H7 (cell line): ENCODE results near the gene CALCA. TPM values are rescaled to one million over a fixed set of nuclear protein-coding genes. Genes with fewer than 3 reads are reported as not detected.

Source experiments
- DNase-seq: peaks from one replicate; pipeline ENCODE4 v3.0.0; 2012
- H3K27me3 ChIP-seq: 2 replicates; pipeline ENCODE4 v1.6.0; 2011; ENCODE audit warnings: mild to moderate bottlenecking, low read length; ENCODE audit not compliant: control insufficient read depth, insufficient read depth
- H3K36me3 ChIP-seq: replicated peaks from 2 replicates; pipeline ENCODE4 v1.5.1; 2011; ENCODE audit warnings: low read length; ENCODE audit not compliant: control insufficient read depth, insufficient read depth
- H3K4me3 ChIP-seq: 2 replicates; pipeline ENCODE4 v1.5.1; 2011; ENCODE audit warnings: low read depth, mild to moderate bottlenecking, control low read depth, low read length, moderate library complexity; ENCODE audit not compliant: insufficient read depth
- total RNA-seq: library from RNA; depleted of rRNA; stranded (reverse); fragments of >200 nt; shearing (Covaris generic); gene quantifications from 2 replicates; pipeline ENCODE4 v1.2.3, GENCODE V29; 2014

CALCA gene
- total RNA-seq, 1 experiment from 2014 or later = 0.76 TPM

DNA sequence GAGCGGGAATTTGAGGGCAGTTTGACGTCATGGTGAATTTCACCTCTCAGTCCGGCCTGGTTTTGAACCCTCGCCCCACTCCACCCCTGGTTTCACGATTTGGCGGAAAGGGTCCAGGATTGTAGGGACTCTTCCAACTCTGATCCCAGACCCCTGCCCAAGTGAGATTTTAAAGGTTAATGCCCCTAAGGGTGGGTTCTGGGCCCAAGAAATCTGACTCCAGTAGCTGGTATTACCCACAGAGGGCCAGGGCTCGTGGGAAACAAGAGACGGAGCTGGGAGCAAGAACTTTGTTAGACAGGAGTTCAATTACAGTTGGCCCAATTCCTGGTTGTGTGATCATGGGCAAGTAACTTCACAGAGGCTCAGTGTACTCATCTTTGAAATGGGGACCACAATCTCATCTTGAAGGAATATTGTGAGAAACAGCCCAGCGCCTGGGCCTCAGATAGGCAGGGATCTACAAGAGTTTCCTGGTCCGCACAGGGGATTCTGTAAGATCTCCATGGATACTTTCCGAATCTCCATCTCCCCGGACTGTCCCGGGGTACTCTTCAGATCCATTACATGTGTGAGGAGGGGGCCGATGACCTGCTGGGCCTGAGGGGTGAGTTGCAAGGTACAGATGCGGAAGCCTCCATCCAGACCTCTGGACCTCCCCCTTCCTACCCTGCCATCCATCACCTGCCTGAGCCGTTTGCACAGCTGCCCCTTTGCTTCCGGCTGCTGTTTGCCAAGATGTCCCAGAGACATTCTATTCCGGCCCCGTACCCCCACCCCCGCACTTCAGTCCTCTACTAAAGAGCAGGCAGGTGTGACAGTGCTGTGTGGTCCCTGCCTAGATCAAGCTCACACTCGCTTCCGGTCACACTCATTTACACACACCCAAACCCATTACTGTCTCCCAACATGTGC, 687 bp upstream of the CALCA start:
- H3K36me3 ChIP-seq = no peaks in the 10 kb centered on the region
- H3K4me3 ChIP-seq = no peak overlapping the region
- H3K27me3 ChIP-seq = peaks cover 72% of the 10 kb centered on the region
- DNase-seq = peak; percentile 47

DNA sequence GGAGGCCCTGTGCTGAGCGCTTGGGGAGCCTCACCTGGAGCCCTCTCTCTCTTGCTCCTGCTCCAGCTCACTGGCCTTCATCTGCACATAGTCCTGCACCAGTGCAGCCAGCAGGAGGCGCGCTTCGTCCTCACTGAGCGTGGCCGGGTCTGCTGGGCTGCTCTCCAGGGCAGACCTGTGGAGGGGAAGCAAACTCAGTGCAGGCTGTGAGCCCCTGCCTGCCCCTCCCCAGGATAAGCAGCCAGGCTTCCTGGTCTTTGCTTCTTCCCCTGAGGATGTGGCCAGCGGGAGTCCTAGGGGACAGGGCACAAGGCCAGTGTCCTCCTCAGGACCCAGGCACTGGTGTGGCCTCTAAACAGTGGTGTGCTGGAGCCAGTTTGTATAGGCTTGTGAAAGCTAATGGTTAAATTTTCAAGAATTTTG, 2.2 kb downstream of the CALCA start:
- Histone ChIP-seq H3K4me3 (no peak overlapping the region), H3K27me3 (peaks cover 48% of the 10 kb centered on the region), H3K36me3 (no peaks in the 10 kb centered on the region)
- peak; percentile 70 for DNase-seq

DNA sequence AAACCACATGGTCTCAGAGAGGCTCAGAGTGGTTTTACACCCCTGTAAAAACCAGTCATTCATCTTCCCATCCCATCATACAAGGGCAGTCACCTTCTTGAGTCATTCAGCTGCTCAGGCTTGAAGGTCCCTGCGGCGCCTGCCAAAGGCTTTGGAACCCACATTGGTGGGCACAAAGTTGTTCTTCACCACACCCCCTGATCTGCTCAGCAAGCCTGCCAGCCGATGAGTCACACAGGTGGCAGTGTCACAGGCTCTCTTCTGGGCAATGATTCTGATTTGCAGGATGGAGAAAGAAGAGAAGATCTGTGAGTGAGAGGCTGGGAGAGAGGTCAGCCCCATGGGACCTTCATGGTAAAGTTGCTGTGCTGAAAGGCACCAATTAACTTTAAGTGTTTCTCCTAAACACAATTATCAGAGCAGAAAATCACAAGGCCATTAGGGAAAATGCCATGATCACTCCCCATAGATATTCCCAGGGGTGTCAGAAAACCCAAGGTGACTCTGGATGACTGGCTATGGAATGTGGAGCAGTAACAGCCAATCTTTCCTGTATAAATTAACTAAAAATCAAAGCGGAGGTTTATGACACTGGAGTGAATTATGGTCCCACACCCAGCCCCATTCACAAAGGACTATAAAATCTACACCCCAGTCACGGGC, 4.4 kb downstream of the CALCA start:
- Histone ChIP-seq H3K27me3 (peaks cover 27% of the 10 kb centered on the region), H3K4me3 (no peak overlapping the region), H3K36me3 (no peaks in the 10 kb centered on the region)
- no peak for DNase-seq

DNA sequence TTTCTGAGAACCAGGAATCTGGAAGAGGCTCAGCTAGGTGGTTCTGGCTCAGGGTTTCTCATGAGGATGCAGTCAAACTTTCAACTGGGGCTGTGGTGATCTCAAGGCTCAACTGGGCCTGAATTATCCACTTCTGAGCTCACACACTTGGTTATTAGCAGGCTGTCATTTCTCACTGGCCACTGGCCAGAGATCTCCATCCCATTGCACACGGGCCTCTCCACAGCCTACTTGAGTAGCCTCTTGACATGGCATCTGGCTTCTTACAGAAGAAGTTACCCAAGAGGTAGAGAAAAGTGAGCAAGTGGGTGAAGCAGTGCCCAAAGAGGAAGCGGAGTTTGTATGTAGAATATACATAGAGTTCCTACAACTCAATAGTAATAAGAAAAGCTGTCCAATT, 16.0 kb downstream of the CALCA start:
- Histone ChIP-seq H3K4me3 (no peak overlapping the region), H3K27me3 (no peaks in the 10 kb centered on the region), H3K36me3 (no peaks in the 10 kb centered on the region)
- DNase-seq = no peak

DNA sequence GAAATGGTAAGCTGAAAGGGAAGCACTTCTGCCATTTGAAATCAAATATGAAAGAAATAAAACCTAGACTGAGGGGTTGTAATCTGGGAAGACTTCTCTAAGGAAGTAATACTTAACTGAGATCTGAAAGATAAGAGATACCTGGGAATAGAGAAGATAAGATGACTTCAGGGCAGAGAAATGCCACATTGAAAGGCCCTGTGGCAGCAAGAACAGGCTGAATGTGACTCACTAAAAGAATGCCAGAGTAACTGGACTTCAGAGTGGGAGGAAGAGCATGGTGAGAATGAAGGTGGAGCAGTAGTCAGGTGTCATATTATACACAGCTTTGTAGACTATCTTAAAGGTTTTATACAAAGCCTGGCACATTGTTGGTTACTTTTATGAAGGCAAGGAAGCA, 17.6 kb downstream of the CALCA start:
- no peak for DNase-seq
- Histone ChIP-seq H3K4me3 (no peak overlapping the region), H3K27me3 (no peaks in the 10 kb centered on the region), H3K36me3 (no peaks in the 10 kb centered on the region)

DNA sequence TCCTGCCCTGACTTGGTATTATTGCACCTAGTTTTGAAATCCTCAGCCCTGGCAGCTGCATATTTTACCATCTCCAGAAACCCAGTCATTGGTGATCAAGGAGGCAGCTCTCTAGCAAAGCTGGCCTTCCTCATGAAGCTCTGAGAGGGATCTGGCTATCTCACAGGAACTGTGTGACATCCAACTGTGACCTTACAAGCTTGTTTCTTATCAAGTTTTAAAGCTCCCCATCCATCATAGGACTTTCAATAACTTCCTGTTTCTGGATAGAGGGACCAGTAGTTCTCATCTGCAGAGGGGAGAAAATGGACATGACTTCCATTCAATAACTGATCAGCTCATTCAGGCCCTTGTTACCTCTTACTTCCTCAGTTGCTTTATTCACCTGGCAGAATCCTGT, 18.2 kb downstream of the CALCA start:
- no peak for DNase-seq
- no peaks in the 10 kb centered on the region for H3K36me3 ChIP-seq
- H3K27me3 ChIP-seq = no peaks in the 10 kb centered on the region
- H3K4me3 ChIP-seq = no peak overlapping the region

DNA sequence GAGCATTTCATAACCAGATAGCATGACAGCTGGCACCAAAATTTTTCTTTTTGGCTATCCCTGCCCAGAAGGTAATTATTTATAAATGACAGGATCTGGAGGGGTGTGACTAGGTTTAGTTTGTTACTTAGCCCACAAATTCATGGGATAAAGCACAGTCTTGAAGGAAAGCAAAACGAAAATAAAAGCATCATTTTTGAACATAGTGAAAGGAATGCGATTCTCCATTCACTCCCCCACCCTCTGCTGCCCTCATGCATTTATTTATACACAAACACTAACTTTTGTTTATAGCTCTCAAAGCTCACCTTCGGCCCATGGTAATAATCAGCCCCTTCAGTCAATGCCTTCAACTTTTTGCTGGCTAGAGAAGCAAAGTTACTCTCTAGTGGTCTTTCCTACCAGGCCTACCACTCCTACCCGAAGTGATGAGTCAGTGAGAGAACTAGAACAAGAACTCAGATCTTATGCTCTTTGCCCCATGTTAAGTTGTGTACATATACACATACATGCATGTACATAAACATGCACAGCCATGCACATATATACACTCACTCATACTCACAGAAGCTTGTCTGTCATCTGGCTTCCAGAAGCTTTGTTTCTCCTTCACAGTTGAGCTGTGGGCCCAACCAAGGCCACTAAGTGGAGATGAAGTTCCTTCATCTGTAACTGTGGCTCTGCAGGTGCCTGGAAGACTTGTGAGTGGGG, 22.6 kb downstream of the CALCA start:
- Histone ChIP-seq H3K4me3 (no peak overlapping the region), H3K27me3 (no peaks in the 10 kb centered on the region), H3K36me3 (no peaks in the 10 kb centered on the region)
- DNase-seq = no peak

DNA sequence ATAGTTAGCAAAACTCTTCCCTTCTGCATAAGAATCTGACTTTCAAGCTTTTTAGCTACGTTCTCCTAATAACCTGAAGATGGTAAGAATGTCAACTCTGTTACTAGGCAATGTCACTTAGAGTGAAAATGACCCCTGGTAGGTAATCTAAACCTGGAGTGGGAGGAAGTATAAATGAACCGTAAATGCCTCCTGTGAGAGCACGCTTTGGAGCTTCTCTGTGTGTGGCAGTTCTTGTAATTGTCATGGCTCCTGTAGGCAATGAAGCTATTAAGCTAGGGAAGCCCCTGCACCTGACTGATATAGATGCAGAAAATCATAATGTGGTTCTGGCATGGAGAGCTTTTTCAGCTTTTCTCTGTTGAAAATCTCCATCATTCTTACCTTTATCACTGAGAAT, 29.4 kb downstream of the CALCA start:
- no peaks in the 10 kb centered on the region for H3K36me3 ChIP-seq
- no peaks in the 10 kb centered on the region for H3K27me3 ChIP-seq
- DNase-seq = no peak

DNA sequence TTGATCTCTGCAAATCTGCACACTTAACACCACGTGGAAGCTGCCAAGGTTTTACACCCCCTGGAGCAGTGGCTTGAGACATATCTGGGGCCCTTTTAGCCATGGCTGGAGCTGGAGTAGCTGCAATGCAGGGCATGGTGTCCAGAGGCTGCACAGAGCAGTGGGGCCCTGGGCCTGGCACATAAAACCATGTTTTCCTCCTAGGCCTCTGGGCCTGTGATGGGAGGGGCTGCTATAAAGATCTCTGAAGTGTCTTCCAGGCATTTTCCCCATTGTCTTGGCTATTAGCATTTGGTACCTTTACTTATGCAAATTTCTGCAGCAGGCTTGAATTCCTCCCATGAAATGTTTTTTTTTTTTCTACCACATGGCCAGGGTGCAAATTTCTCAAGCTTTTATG, 33.2 kb downstream of the CALCA start:
- Histone ChIP-seq H3K36me3 (no peaks in the 10 kb centered on the region), H3K27me3 (no peaks in the 10 kb centered on the region), H3K4me3 (no peak overlapping the region)
- no peak for DNase-seq

More for the DNA sequence above, 29.4 kb downstream of the CALCA start:
- H3K4me3 ChIP-seq = no peak overlapping the region

DNA sequence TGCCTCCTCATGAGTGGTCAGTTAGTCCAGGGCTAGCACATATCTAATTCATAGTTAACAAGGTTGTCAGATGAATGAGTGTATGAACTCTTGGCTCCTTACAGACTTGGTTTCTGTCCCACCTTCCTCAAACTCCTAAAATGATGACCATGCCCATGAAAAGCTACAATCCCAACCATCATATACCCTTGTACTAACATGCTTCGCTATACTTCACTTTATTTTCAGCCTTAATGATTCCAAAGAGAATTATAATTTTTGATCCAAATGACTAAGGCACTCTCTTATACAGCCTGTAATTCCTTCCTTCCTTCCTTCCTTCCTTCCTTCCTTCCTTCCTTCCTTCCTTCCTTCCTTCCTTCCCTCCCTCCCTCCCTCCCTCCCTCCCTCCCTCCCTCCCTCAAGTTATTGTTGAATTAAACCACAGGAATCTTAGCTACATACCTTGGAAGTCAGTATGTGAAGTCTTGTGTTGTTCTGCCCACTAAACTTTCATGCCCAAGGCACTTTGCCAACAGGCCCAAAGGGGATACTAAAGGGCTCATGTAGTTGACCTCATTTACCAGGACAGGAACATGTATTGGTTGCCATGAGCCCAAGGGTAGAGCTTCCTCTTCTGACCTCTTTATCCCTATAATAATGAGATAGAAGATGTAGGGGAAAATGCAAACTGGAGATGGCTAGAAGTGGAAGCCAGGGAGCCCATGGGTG, 37.4 kb downstream of the CALCA start:
- Histone ChIP-seq H3K4me3 (no peak overlapping the region), H3K27me3 (no peaks in the 10 kb centered on the region), H3K36me3 (no peaks in the 10 kb centered on the region)
- no peak for DNase-seq

DNA sequence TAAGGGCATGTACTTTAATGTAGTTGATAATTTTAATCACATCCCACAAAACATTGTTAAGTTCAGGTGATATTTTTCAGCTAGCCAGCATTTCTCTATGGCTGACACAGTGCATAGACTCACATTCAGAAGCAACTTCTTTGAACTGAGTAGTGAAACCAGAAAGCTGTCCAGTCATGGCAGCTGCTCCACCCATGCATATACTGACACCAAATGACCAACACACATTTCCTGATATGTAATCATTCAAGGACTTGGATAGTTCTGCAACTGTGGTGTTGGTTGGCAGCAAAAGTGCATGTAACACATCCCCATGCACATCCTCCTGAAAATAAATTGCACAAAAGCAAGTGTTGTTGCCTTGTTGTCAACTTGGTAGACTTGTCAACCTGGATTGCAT, 39.7 kb downstream of the CALCA start:
- no peaks in the 10 kb centered on the region for H3K27me3 ChIP-seq
- no peak overlapping the region for H3K4me3 ChIP-seq
- no peaks in the 10 kb centered on the region for H3K36me3 ChIP-seq
- DNase-seq = no peak

DNA sequence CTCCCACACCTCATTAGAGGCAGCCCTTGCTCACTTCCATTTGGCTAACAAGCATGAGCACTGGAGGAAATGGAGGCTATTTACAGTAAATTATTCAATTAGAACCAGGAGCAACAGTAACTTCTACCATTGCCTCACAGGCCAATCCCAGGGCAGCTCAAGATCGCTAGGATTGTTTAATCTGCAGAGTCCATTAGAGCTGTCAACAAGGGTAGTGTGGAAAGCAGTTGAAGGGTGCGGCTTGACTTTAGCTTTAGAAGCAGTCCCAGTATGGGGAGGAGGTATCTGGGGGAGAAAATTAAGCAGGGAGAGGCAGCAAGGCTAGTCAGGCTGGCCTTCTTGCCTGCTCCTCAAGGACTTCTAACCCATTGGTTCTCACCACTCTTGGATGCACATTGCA, 41.8 kb downstream of the CALCA start:
- no peak overlapping the region for H3K4me3 ChIP-seq
- DNase-seq = no peak
- no peaks in the 10 kb centered on the region for H3K36me3 ChIP-seq
- H3K27me3 ChIP-seq = no peaks in the 10 kb centered on the region

DNA sequence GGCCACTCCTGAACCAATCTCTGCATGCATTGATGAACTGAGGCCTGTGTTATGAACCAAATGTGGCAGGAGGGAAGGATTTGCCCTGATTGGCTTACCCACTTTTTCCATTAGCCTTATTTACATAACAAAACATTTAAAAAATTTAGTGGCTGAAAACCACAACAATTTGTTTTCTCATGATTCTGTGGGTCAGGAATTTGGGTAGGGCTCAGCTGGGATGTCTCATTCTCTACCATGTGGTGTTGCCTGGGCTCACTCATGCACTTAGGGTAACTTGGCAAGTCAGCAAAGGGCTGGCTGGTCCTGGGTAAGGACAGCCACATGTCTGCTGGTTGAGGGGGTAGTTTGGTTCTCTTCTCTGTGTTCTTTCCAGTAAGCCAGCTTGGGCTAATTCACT, 45.0 kb downstream of the CALCA start:
- Histone ChIP-seq H3K27me3 (no peaks in the 10 kb centered on the region), H3K4me3 (no peak overlapping the region), H3K36me3 (no peaks in the 10 kb centered on the region)
- DNase-seq = no peak

DNA sequence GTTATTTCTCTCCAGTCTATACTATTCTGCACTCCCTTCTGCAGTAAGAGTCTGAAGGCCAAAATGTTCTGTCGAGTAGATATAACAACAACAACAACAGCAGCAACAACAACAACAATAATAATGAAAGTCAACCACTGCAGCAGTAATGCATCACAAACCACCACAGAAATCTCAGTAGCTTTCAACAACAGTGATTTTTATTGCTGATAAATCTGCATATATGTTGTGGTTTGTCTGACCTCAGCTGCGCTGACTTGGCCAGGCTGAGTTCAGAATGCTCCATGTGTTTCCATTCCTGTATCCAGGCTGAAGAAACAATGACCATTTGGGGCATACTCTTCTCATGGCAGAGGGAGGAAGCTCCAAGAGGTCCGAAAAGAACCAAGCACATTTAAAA, 47.8 kb downstream of the CALCA start:
- Histone ChIP-seq H3K4me3 (no peak overlapping the region), H3K27me3 (no peaks in the 10 kb centered on the region), H3K36me3 (no peaks in the 10 kb centered on the region)
- DNase-seq = no peak
